OCI-LY1 (cell line): Measurements from ENCODE around the gene BTBD9.

Experiments
- H2AFZ ChIP-seq: fragments of 200-600 bp; sonication (generic), shearing (Covaris generic); 2 replicates; pipeline ENCODE4 v1.6.0; 2014; ENCODE audit warnings: antibody characterized with exemption, mild to moderate bottlenecking, low read length
- H3F3A ChIP-seq: fragments of 200-600 bp; sonication (generic), shearing (Covaris generic); 2 replicates; pipeline ENCODE4 v1.6.0; 2014; ENCODE audit warnings: mild to moderate bottlenecking, antibody characterized with exemption, low read length, moderate library complexity; ENCODE audit not compliant: insufficient read depth
- H3K27ac ChIP-seq: fragments of 200-600 bp; sonication (generic); 2 replicates; pipeline ENCODE4 v1.5.1; 2014; ENCODE audit warnings: low read length, mixed run types, mild to moderate bottlenecking, low read depth; ENCODE audit not compliant: poor library complexity, severe bottlenecking
- H3K27me3 ChIP-seq: fragments of 200-600 bp; sonication (generic); 2 replicates; pipeline ENCODE4 v1.6.0; 2014; ENCODE audit warnings: antibody characterized with exemption, mild to moderate bottlenecking, low read length, moderate library complexity; ENCODE audit not compliant: insufficient read depth
- H3K36me3 ChIP-seq: fragments of 200-600 bp; sonication (generic); 2 replicates; pipeline ENCODE4 v1.6.1; 2014; ENCODE audit warnings: mild to moderate bottlenecking, antibody characterized with exemption, low read length, moderate library complexity, mixed read lengths; ENCODE audit not compliant: insufficient read depth
- H3K4me1 ChIP-seq: fragments of 200-600 bp; sonication (generic); 2 replicates; pipeline ENCODE4 v1.5.1; 2014; ENCODE audit warnings: mild to moderate bottlenecking, low read length, moderate library complexity; ENCODE audit not compliant: insufficient read depth, severe bottlenecking
- H3K4me2 ChIP-seq: fragments of 200-600 bp; sonication (generic), shearing (Covaris generic); 2 replicates; pipeline ENCODE4 v1.6.1; 2014; ENCODE audit warnings: low read length
- H3K4me3 ChIP-seq: fragments of 200-600 bp; sonication (generic); 2 replicates; pipeline ENCODE4 v1.5.1; 2014; ENCODE audit warnings: low read length, low read depth, mild to moderate bottlenecking, mixed read lengths; ENCODE audit not compliant: poor library complexity, severe bottlenecking
- H3K79me2 ChIP-seq: fragments of 200-600 bp; shearing (Covaris generic); 2 replicates; pipeline ENCODE4 v1.6.1; 2016; ENCODE audit warnings: mixed run types, low read length, mixed read lengths; ENCODE audit not compliant: insufficient read depth
- H3K9ac ChIP-seq: fragments of 200-600 bp; sonication (generic), shearing (Covaris generic); 2 replicates; pipeline ENCODE4 v1.6.1; 2014; ENCODE audit warnings: mild to moderate bottlenecking, low read length, mixed read lengths
- H3K9me2 ChIP-seq: fragments of 200-600 bp; sonication (generic), shearing (Covaris generic); 2 replicates; pipeline ENCODE4 v1.6.1; 2014; ENCODE audit warnings: low read depth, mild to moderate bottlenecking, low read length, mixed read lengths
- H3K9me3 ChIP-seq: fragments of 200-600 bp; shearing (Covaris generic); 2 replicates; pipeline ENCODE4 v1.6.1; 2014; ENCODE audit warnings: low read length, mixed read lengths
- H4K20me1 ChIP-seq: fragments of 200-600 bp; sonication (generic), shearing (Covaris generic); 2 replicates; pipeline ENCODE4 v1.6.0; 2016; ENCODE audit warnings: mild to moderate bottlenecking, low read length; ENCODE audit not compliant: insufficient read depth
- EZH2 ChIP-seq: fragments of 200-600 bp; sonication (generic), shearing (Covaris generic); IDR thresholded peaks from 2 replicates; pipeline ENCODE4 v1.8.0; 2017; ENCODE audit warnings: borderline replicate concordance, mixed run types, mild to moderate bottlenecking, antibody characterized with exemption, low read length, moderate library complexity, mixed read lengths
- TF ChIP-seq, protein P1 (sequence below): fragments of 200-600 bp; sonication (generic), shearing (Covaris generic); IDR thresholded peaks from 2 replicates; pipeline ENCODE4 v1.5.1; 2017; ENCODE audit warnings: mild to moderate bottlenecking, antibody characterized with exemption, low read length, moderate library complexity, mixed read lengths

BTBD9 gene

DNA sequence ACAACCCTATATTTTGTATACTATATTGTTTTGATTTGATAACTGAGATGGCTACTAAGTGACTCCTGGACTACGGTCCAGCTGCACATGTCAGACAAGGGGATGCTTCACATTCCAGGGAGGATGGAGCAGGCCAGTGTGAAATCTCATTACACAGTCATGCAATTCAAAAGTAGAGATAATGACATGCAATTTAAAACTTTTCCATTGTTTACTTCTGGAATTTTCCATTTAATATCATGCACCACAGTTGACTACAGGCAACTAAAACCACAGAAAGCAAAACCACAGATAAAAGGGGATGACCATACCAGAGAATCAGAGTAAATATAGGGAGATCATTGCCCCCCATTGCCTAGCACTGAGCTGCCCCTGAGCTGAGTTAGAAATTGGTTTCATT is 366.4 kb downstream of the BTBD9 start:
- H3K9ac ChIP-seq, result no peak overlapping the region
- H3K4me2 ChIP-seq, result no peak overlapping the region
- no peaks in the 10 kb centered on the region for H3K9me2 ChIP-seq
- H3K79me2 ChIP-seq, result no peaks in the 10 kb centered on the region
- H3K4me1 ChIP-seq, result no peaks in the 10 kb centered on the region
- H4K20me1 ChIP-seq, result no peaks in the 10 kb centered on the region
- H2AFZ ChIP-seq, result no peak overlapping the region
- no peaks in the 10 kb centered on the region for H3K9me3 ChIP-seq
- no peak overlapping the region for H3K27ac ChIP-seq
- no peaks in the 10 kb centered on the region for H3K36me3 ChIP-seq
- no peaks in the 10 kb centered on the region for H3F3A ChIP-seq
- TF ChIP-seq, protein P1, sequence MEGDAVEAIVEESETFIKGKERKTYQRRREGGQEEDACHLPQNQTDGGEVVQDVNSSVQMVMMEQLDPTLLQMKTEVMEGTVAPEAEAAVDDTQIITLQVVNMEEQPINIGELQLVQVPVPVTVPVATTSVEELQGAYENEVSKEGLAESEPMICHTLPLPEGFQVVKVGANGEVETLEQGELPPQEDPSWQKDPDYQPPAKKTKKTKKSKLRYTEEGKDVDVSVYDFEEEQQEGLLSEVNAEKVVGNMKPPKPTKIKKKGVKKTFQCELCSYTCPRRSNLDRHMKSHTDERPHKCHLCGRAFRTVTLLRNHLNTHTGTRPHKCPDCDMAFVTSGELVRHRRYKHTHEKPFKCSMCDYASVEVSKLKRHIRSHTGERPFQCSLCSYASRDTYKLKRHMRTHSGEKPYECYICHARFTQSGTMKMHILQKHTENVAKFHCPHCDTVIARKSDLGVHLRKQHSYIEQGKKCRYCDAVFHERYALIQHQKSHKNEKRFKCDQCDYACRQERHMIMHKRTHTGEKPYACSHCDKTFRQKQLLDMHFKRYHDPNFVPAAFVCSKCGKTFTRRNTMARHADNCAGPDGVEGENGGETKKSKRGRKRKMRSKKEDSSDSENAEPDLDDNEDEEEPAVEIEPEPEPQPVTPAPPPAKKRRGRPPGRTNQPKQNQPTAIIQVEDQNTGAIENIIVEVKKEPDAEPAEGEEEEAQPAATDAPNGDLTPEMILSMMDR, result no peak
- TF ChIP-seq EZH2, result no peak
- no peak overlapping the region for H3K4me3 ChIP-seq
- no peaks in the 10 kb centered on the region for H3K27me3 ChIP-seq

DNA sequence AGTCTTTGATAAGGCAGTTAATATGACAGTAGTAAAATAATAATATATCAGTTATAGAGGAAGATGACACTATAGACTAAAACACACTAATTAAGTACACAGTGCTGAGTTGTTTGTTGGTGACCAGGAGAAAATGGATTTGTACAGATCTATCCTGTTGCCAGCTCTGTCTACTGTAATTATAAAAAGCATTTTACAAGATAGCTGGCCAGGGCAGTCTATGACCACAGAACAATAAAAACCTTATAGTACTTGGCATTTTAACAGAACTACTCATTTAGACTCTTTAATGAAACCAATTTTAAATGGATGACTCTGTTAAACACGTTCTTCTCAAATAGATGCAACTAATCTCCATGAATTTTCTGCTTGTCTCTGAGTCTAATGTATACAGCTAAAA is 367.5 kb downstream of the BTBD9 start:
- Histone ChIP-seq H3K4me1 (no peaks in the 10 kb centered on the region), H3K79me2 (no peaks in the 10 kb centered on the region), H3K27me3 (no peaks in the 10 kb centered on the region), H3K9ac (no peak overlapping the region), H4K20me1 (no peaks in the 10 kb centered on the region), H3K36me3 (no peaks in the 10 kb centered on the region), H3K9me2 (no peaks in the 10 kb centered on the region), H3K4me2 (no peak overlapping the region), H3F3A (no peaks in the 10 kb centered on the region), H3K27ac (no peak overlapping the region), H3K4me3 (no peak overlapping the region), H2AFZ (no peak overlapping the region), H3K9me3 (no peaks in the 10 kb centered on the region)
- TF ChIP-seq EZH2, result no peak
- TF ChIP-seq, protein P1, result no peak

DNA sequence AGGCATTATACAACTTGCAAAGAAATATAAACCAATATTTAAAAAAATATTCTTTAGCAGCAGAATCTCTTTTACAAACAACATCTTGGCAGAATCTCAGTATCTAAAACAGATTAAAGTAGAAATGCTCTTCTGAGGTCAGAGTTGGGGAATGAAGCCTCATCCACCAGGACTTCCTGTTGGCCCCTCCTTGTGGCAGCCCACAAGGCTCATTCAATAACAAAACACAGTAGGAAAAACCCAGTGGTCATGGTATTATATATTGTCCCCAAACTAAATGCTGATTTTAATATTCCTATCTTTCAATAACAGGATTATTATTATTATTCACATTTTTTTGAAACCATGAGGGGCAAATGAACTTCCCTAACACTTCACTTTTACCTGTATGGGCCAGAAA is 368.6 kb downstream of the BTBD9 start:
- TF ChIP-seq, protein P1, result no peak
- TF ChIP-seq EZH2, result no peak
- Histone ChIP-seq H4K20me1 (no peaks in the 10 kb centered on the region), H3K4me3 (no peak overlapping the region), H3K4me2 (no peak overlapping the region), H3K9me2 (no peaks in the 10 kb centered on the region), H3K79me2 (no peaks in the 10 kb centered on the region), H3K9me3 (no peaks in the 10 kb centered on the region), H3K36me3 (no peaks in the 10 kb centered on the region), H3K4me1 (no peaks in the 10 kb centered on the region), H3K27ac (no peak overlapping the region), H3K27me3 (no peaks in the 10 kb centered on the region), H3F3A (no peaks in the 10 kb centered on the region), H3K9ac (no peak overlapping the region), H2AFZ (no peak overlapping the region)
